ENCODE results near the gene RAF1.
"Not testable (repeated sequence)": the region's sequence is repeated elsewhere in the genome, so short reads cannot be mapped to it uniquely, and the experiment has no call there.

Gene RAF1

GRCh38 chr3:12633108-12633507, 30.8 kb downstream of the RAF1 start:
- no peak for DNase-seq

- DNase-seq: no peak
Measured at GRCh38 chr3:12632523-12632922, 31.4 kb downstream of the RAF1 start.

- DNase-seq: not testable (repeated sequence)
Measured at GRCh38 chr3:12630843-12631242, 33.1 kb downstream of the RAF1 start.

- no peak for DNase-seq
Measured at GRCh38 chr3:12630292-12630691, 33.6 kb downstream of the RAF1 start.

- no peak for DNase-seq
Measured at GRCh38 chr3:12629560-12629959, 34.4 kb downstream of the RAF1 start.

- DNase-seq: no peak
Measured at GRCh38 chr3:12628813-12629212, 35.1 kb downstream of the RAF1 start.

GRCh38 chr3:12627370-12627769, 36.5 kb downstream of the RAF1 start:
- DNase-seq: no peak

- DNase-seq: not testable (repeated sequence)
Measured at GRCh38 chr3:12624964-12625363, 39.0 kb downstream of the RAF1 start.

- DNase-seq: no peak
Measured at GRCh38 chr3:12624056-12624455, 39.9 kb downstream of the RAF1 start.

GRCh38 chr3:12622335-12622734, 41.6 kb downstream of the RAF1 start:
- DNase-seq: no peak

GRCh38 chr3:12620729-12621128, 43.2 kb downstream of the RAF1 start:
- DNase-seq: no peak

- no peak for DNase-seq
Measured at GRCh38 chr3:12620305-12620704, 43.6 kb downstream of the RAF1 start.

- DNase-seq: no peak
Measured at GRCh38 chr3:12618426-12618825, 45.5 kb downstream of the RAF1 start.

- no peak for DNase-seq
Measured at GRCh38 chr3:12615266-12615665, 48.7 kb downstream of the RAF1 start.

GRCh38 chr3:12613250-12613649, 50.7 kb downstream of the RAF1 start:
- no peak for DNase-seq

- DNase-seq: no peak
Measured at GRCh38 chr3:12612514-12613226, 51.2 kb downstream of the RAF1 start.

- no peak for DNase-seq
Measured at GRCh38 chr3:12611117-12611516, 52.8 kb downstream of the RAF1 start.

- no peak for DNase-seq
Measured at GRCh38 chr3:12608376-12608775, 55.5 kb downstream of the RAF1 start.

GRCh38 chr3:12603969-12604368, 59.9 kb downstream of the RAF1 start:
- DNase-seq: no peak

GRCh38 chr3:12601072-12601471, 62.8 kb downstream of the RAF1 start:
- DNase-seq: no peak

GRCh38 chr3:12598890-12599289, 65.0 kb downstream of the RAF1 start:
- no peak for DNase-seq

- no peak for DNase-seq
Measured at GRCh38 chr3:12593473-12593872, 70.4 kb downstream of the RAF1 start.

- no peak for DNase-seq
Measured at GRCh38 chr3:12591997-12592715, 71.8 kb downstream of the RAF1 start.

GRCh38 chr3:12591456-12591855, 72.5 kb downstream of the RAF1 start:
- no peak for DNase-seq

- DNase-seq: no peak
Measured at GRCh38 chr3:12590096-12590495, 73.8 kb downstream of the RAF1 start.
